Mesenchymal stem cell (in vitro differentiated cells and primary cell): ENCODE measurements around the gene CELSR1.

Experiments used
- DNase-seq: peaks from one replicate; pipeline ENCODE4 v3.0.0-alpha.2; 2013
- H2AFZ ChIP-seq: one replicate; pipeline ENCODE4 v1.6.1; 2013; ENCODE audit warnings: low read depth, mild to moderate bottlenecking, control low read depth, inconsistent platforms, low read length, moderate library complexity
- H2AK5ac ChIP-seq: 2 replicates; pipeline ENCODE4 v1.6.1; 2013; ENCODE audit warnings: low read length, moderate library complexity, mild to moderate bottlenecking, inconsistent platforms; ENCODE audit not compliant: severe bottlenecking
- H2BK120ac ChIP-seq: one replicate; pipeline ENCODE4 v1.6.1; 2013; ENCODE audit warnings: low read depth, mild to moderate bottlenecking, inconsistent platforms, low read length, moderate library complexity
- H2BK12ac ChIP-seq, 2 experiments: one replicate each; pipeline ENCODE4 v1.6.1; 2013; ENCODE audit warnings: inconsistent platforms in 2 of 2, low read length in 2 of 2, mild to moderate bottlenecking in 2 of 2, moderate library complexity in 2 of 2, control low read depth in 1 of 2
- H2BK15ac ChIP-seq: one replicate; pipeline ENCODE4 v1.6.1; 2013; ENCODE audit warnings: mild to moderate bottlenecking, low read depth, inconsistent platforms; ENCODE audit not compliant: poor library complexity, severe bottlenecking
- H2BK5ac ChIP-seq: 2 replicates; pipeline ENCODE4 v1.6.1; 2013; ENCODE audit warnings: low read depth, mild to moderate bottlenecking, low read length, control low read depth, inconsistent platforms; ENCODE audit not compliant: poor library complexity, severe bottlenecking
- H3K14ac ChIP-seq, 2 experiments: one replicate each; pipeline ENCODE4 v1.6.1; 2013; ENCODE audit warnings: inconsistent platforms in 2 of 2, low read length in 2 of 2, control low read depth in 1 of 2, mild to moderate bottlenecking in 1 of 2, moderate library complexity in 1 of 2
- H3K18ac ChIP-seq, 2 experiments: one replicate each; pipeline ENCODE4 v1.6.1; 2013; ENCODE audit warnings: inconsistent platforms in 2 of 2, low read length in 2 of 2, control low read depth in 1 of 2, low read depth in 1 of 2, mild to moderate bottlenecking in 1 of 2
- H3K23ac ChIP-seq, 2 experiments: one replicate each; pipeline ENCODE4 v1.6.1; 2013; ENCODE audit warnings: inconsistent platforms in 2 of 2, low read length in 2 of 2, mild to moderate bottlenecking in 2 of 2, moderate library complexity in 2 of 2, control low read depth in 1 of 2
- H3K27ac ChIP-seq: 2 replicates; pipeline ENCODE4 v1.5.1; 2013; ENCODE audit warnings: mild to moderate bottlenecking, moderate library complexity, low read length, control low read depth, inconsistent platforms; ENCODE audit not compliant: poor library complexity, severe bottlenecking
- H3K27me3 ChIP-seq, 2 experiments: 2 replicates each; pipeline versions ENCODE4 v1.6.1 to v1.7.0; 2013; ENCODE audit warnings: low read length in 2 of 2, mild to moderate bottlenecking in 2 of 2, moderate library complexity in 2 of 2, control low read depth in 1 of 2, inconsistent platforms in 1 of 2; ENCODE audit not compliant: control insufficient read depth in 1 of 2, insufficient read depth in 1 of 2
- H3K36me3 ChIP-seq, 2 experiments: 2 replicates each; pipeline versions ENCODE4 v1.6.1 to v1.7.0; 2013; ENCODE audit warnings: low read length in 2 of 2, control low read depth in 1 of 2, inconsistent platforms in 1 of 2, low read depth in 1 of 2, mild to moderate bottlenecking in 1 of 2; ENCODE audit not compliant: insufficient read depth in 2 of 2, control insufficient read depth in 1 of 2
- H3K4ac ChIP-seq, 2 experiments: one replicate each; pipeline ENCODE4 v1.6.1; 2013; ENCODE audit warnings: inconsistent platforms in 2 of 2, low read length in 2 of 2, mild to moderate bottlenecking in 2 of 2, moderate library complexity in 2 of 2, control low read depth in 1 of 2, low read depth in 1 of 2
- H3K4me1 ChIP-seq: 2 replicates; pipeline ENCODE4 v1.6.1; 2013; ENCODE audit warnings: low read depth, low read length, control low read depth; ENCODE audit not compliant: control insufficient read depth, insufficient read depth
- H3K4me2 ChIP-seq: 2 replicates; pipeline ENCODE4 v1.6.1; 2013; ENCODE audit warnings: low read length, mild to moderate bottlenecking, inconsistent platforms; ENCODE audit not compliant: poor library complexity, severe bottlenecking
- H3K4me3 ChIP-seq, 2 experiments: 2 replicates each; pipeline versions ENCODE4 v1.5.1 to v1.7.0; 2013; ENCODE audit warnings: low read length in 2 of 2, mild to moderate bottlenecking in 2 of 2, control low read depth in 1 of 2, low read depth in 1 of 2; ENCODE audit not compliant: insufficient read depth in 1 of 2
- H3K79me1 ChIP-seq: replicated peaks from 2 replicates; pipeline ENCODE4 v1.6.1; 2013; ENCODE audit warnings: mild to moderate bottlenecking, control low read depth, low read length, inconsistent platforms; ENCODE audit not compliant: poor library complexity, severe bottlenecking
- H3K9ac ChIP-seq: 2 replicates; pipeline ENCODE4 v1.7.0; 2013; ENCODE audit warnings: mild to moderate bottlenecking, low read length, moderate library complexity
- H3K9me3 ChIP-seq: 2 replicates; pipeline ENCODE4 v1.7.0; 2013; ENCODE audit warnings: mild to moderate bottlenecking, low read length; ENCODE audit not compliant: control insufficient read depth
- H4K8ac ChIP-seq: one replicate; pipeline ENCODE4 v1.6.1; 2013; ENCODE audit warnings: inconsistent platforms, mild to moderate bottlenecking, low read length, moderate library complexity
- H4K91ac ChIP-seq: one replicate; pipeline ENCODE4 v1.6.1; 2013; ENCODE audit warnings: mild to moderate bottlenecking, low read length, inconsistent platforms
- WGBS: methylation state at CpG from one replicate; pipeline ENCODE4 v1.1.7; 2013; ENCODE audit warnings: mixed read lengths; 5-methylcytosine and 5-hydroxymethylcytosine counted together

The CELSR1 gene

GRCh38 chr22:46585340-46586122 lies 48.1 kb upstream of the CELSR1 start:
- no peak overlapping the region for H4K91ac ChIP-seq
- no peak overlapping the region for H3K18ac ChIP-seq
- H3K27me3 ChIP-seq: peaks cover 0 to 2% of the 10 kb centered on the region in 2 experiments
- H3K4me3 ChIP-seq: no peak overlapping the region
- DNase-seq: no peak
- H3K9me3 ChIP-seq: no peaks in the 10 kb centered on the region
- H3K27ac ChIP-seq: no peak overlapping the region
- H2BK15ac ChIP-seq: no peak overlapping the region
- 92% methylated on average over 19 of the region's 19 CpGs for WGBS
- H3K23ac ChIP-seq: no peak overlapping the region
- H3K14ac ChIP-seq: no peak overlapping the region
- no peak overlapping the region for H2BK5ac ChIP-seq
- no peak overlapping the region for H4K8ac ChIP-seq
- H3K36me3 ChIP-seq: peaks cover 0 to 4% of the 10 kb centered on the region in 2 experiments
- no peak overlapping the region for H2BK12ac ChIP-seq
- H3K4me2 ChIP-seq: no peak overlapping the region
- no peak overlapping the region for H3K4ac ChIP-seq
- H3K9ac ChIP-seq: no peak overlapping the region
- peaks cover 64% of the 10 kb centered on the region for H3K4me1 ChIP-seq
- no peak overlapping the region for H2AFZ ChIP-seq
- H3K79me1 ChIP-seq: peaks cover 54% of the 10 kb centered on the region
- H2AK5ac ChIP-seq: peak overlapping the region; percentile 10
- no peak overlapping the region for H2BK120ac ChIP-seq

- no peak overlapping the region for H2BK5ac ChIP-seq
- peak overlapping the region; percentile 17 for H3K27ac ChIP-seq
- H3K4me1 ChIP-seq: peaks cover 64% of the 10 kb centered on the region
- peak overlapping the region; percentile 58 for H3K4me2 ChIP-seq
- no peak overlapping the region for H3K23ac ChIP-seq
- no peak overlapping the region for H4K8ac ChIP-seq
- 67% methylated on average over 40 of the region's 43 CpGs for WGBS
- no peak overlapping the region for H4K91ac ChIP-seq
- H2BK15ac ChIP-seq: no peak overlapping the region
- peak overlapping the region; percentile 6 for H2AK5ac ChIP-seq
- no peak overlapping the region for H2BK120ac ChIP-seq
- no peak overlapping the region for H3K14ac ChIP-seq
- peaks cover 0 to 4% of the 10 kb centered on the region in 2 experiments for H3K36me3 ChIP-seq
- no peak overlapping the region for H3K18ac ChIP-seq
- no peak overlapping the region for H2AFZ ChIP-seq
- DNase-seq: peak; percentile 29
- no peaks in the 10 kb centered on the region for H3K9me3 ChIP-seq
- H3K4me3 ChIP-seq: peak overlapping the region; percentile 9 to 62
- peak overlapping the region; percentile 73 for H3K9ac ChIP-seq
- H3K27me3 ChIP-seq: peaks cover 0 to 2% of the 10 kb centered on the region in 2 experiments
- no peak overlapping the region for H2BK12ac ChIP-seq
- H3K4ac ChIP-seq: no peak overlapping the region
- H3K79me1 ChIP-seq: peaks cover 42% of the 10 kb centered on the region
Measured at GRCh38 chr22:46584081-46584921, 46.9 kb upstream of the CELSR1 start.

- Histone ChIP-seq H3K9me3 (no peaks in the 10 kb centered on the region), H3K14ac (no peak overlapping the region), H2BK5ac (no peak overlapping the region), H3K36me3 (peaks cover 0 to 4% of the 10 kb centered on the region in 2 experiments), H3K4me3 (no peak overlapping the region), H2BK120ac (no peak overlapping the region), H3K27ac (no peak overlapping the region), H3K23ac (no peak overlapping the region), H2BK12ac (no peak overlapping the region), H3K27me3 (peaks cover 0 to 2% of the 10 kb centered on the region in 2 experiments), H2BK15ac (no peak overlapping the region), H3K9ac (no peak overlapping the region), H3K4ac (no peak overlapping the region), H4K8ac (no peak overlapping the region), H3K18ac (no peak overlapping the region), H3K4me1 (peaks cover 65% of the 10 kb centered on the region), H2AFZ (no peak overlapping the region), H3K4me2 (no peak overlapping the region), H3K79me1 (peaks cover 39% of the 10 kb centered on the region), H4K91ac (no peak overlapping the region), H2AK5ac (peak overlapping the region; percentile 8)
- no peak for DNase-seq
- WGBS: 96% methylated on average over 11 of the region's 11 CpGs
Measured at GRCh38 chr22:46583571-46583970, 46.2 kb upstream of the CELSR1 start.

GRCh38 chr22:46582281-46582933 lies 45.0 kb upstream of the CELSR1 start:
- no peak overlapping the region for H2BK12ac ChIP-seq

More at GRCh38 chr22:46582281-46582933, 45.0 kb upstream of the CELSR1 start:
- DNase-seq: no peak
- Histone ChIP-seq H3K9ac (no peak overlapping the region), H3K4ac (no peak overlapping the region), H2BK15ac (no peak overlapping the region), H3K79me1 (peaks cover 38% of the 10 kb centered on the region), H3K9me3 (no peaks in the 10 kb centered on the region), H3K18ac (no peak overlapping the region), H3K36me3 (peaks cover 0 to 4% of the 10 kb centered on the region in 2 experiments), H2AK5ac (no peak overlapping the region), H2BK5ac (no peak overlapping the region), H2BK120ac (no peak overlapping the region), H3K14ac (no peak overlapping the region), H3K4me3 (no peak overlapping the region), H3K4me2 (no peak overlapping the region), H3K23ac (no peak overlapping the region), H3K27me3 (no peaks in the 10 kb centered on the region), H4K91ac (no peak overlapping the region), H3K4me1 (peaks cover 67% of the 10 kb centered on the region), H4K8ac (no peak overlapping the region), H2AFZ (no peak overlapping the region), H3K27ac (no peak overlapping the region)
- WGBS: 89% methylated on average over 13 of the region's 14 CpGs
